Osteocyte (in vitro differentiated cells): ENCODE data around the gene TCAIM. TPM values are rescaled to one million over a fixed set of nuclear protein-coding genes. Genes with fewer than 3 reads are reported as not detected.

ENCODE experiments used
- DNase-seq: peaks from one replicate; pipeline ENCODE4 v3.0.0; 2021; ENCODE audit warnings: mixed read lengths; ENCODE audit not compliant: unreplicated experiment; ENCODE audit errors: extremely low spot score
- H3K27ac Mint-ChIP-seq: one replicate; pipeline ENCODE4 v1.8.0; 2021; ENCODE audit warnings: mild to moderate bottlenecking, mixed read lengths; ENCODE audit not compliant: unreplicated experiment
- H3K27me3 Mint-ChIP-seq: one replicate; pipeline ENCODE4 v1.8.0; 2021; ENCODE audit warnings: mixed read lengths; ENCODE audit not compliant: unreplicated experiment
- H3K36me3 Mint-ChIP-seq: one replicate; pipeline ENCODE4 v1.8.0; 2021; ENCODE audit warnings: mixed read lengths; ENCODE audit not compliant: unreplicated experiment
- H3K4me1 Mint-ChIP-seq: one replicate; pipeline ENCODE4 v1.8.0; 2021; ENCODE audit warnings: mixed read lengths; ENCODE audit not compliant: unreplicated experiment
- H3K4me3 Mint-ChIP-seq: one replicate; pipeline ENCODE4 v1.8.0; 2021; ENCODE audit warnings: mild to moderate bottlenecking, moderate library complexity, mixed read lengths; ENCODE audit not compliant: unreplicated experiment
- H3K9me3 Mint-ChIP-seq: one replicate; pipeline ENCODE4 v1.8.0; 2021; ENCODE audit warnings: mixed read lengths; ENCODE audit not compliant: unreplicated experiment
- CTCF ChIP-seq: fragments of 200-600 bp; sonication (generic); IDR thresholded peaks from 2 replicates; pipeline ENCODE4 v1.5.0; 2021; ENCODE audit warnings: antibody characterized with exemption, mild to moderate bottlenecking, moderate library complexity
- total RNA-seq: library from RNA; stranded (reverse); gene quantifications from 2 replicates; pipeline ENCODE4 v1.2.1, GENCODE V29; 2021

TCAIM gene
- total RNA-seq, 1 donor from 2014 or later: 30.2 TPM

GRCh38 chr3:44434834-44435510 is 96.4 kb downstream of the TCAIM start:
- no peak for DNase-seq
- no peak overlapping the region for H3K4me3 Mint-ChIP-seq
- no peaks in the 10 kb centered on the region for H3K4me1 Mint-ChIP-seq
- H3K9me3 Mint-ChIP-seq: no peaks in the 10 kb centered on the region
- TF ChIP-seq CTCF: no peak
- H3K27ac Mint-ChIP-seq: no peak overlapping the region
- no peaks in the 10 kb centered on the region for H3K27me3 Mint-ChIP-seq
- H3K36me3 Mint-ChIP-seq: peaks cover 4% of the 10 kb centered on the region

DNA sequence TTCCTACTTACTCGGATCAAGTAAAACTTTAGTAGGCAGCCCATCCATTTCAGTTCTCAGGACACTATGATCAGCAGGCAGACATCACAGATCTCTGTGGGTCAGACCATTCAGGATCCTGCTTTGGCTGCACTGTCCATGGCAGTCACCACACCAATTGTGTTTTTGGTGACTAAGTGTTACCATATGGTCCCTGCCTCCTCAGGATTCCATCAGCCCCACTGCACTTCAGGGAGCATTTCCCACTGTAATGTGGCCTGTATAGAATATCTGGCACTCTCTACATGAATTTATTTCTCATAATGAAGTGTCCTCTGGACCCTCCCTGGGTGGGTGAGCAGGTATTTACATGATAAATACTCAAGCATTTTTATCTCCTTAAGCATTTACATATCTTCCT is 97.6 kb downstream of the TCAIM start:
- H3K36me3 Mint-ChIP-seq: peaks cover 4% of the 10 kb centered on the region
- no peaks in the 10 kb centered on the region for H3K4me1 Mint-ChIP-seq
- no peak overlapping the region for H3K4me3 Mint-ChIP-seq
- H3K27ac Mint-ChIP-seq: no peak overlapping the region
- H3K27me3 Mint-ChIP-seq: no peaks in the 10 kb centered on the region
- DNase-seq: no peak
- TF ChIP-seq CTCF: no peak
- H3K9me3 Mint-ChIP-seq: no peaks in the 10 kb centered on the region

- TF ChIP-seq CTCF: no peak
- H3K27ac Mint-ChIP-seq: no peak overlapping the region
- H3K27me3 Mint-ChIP-seq: no peaks in the 10 kb centered on the region
Measured at GRCh38 chr3:44437800-44438199, 99.2 kb downstream of the TCAIM start.

DNA sequence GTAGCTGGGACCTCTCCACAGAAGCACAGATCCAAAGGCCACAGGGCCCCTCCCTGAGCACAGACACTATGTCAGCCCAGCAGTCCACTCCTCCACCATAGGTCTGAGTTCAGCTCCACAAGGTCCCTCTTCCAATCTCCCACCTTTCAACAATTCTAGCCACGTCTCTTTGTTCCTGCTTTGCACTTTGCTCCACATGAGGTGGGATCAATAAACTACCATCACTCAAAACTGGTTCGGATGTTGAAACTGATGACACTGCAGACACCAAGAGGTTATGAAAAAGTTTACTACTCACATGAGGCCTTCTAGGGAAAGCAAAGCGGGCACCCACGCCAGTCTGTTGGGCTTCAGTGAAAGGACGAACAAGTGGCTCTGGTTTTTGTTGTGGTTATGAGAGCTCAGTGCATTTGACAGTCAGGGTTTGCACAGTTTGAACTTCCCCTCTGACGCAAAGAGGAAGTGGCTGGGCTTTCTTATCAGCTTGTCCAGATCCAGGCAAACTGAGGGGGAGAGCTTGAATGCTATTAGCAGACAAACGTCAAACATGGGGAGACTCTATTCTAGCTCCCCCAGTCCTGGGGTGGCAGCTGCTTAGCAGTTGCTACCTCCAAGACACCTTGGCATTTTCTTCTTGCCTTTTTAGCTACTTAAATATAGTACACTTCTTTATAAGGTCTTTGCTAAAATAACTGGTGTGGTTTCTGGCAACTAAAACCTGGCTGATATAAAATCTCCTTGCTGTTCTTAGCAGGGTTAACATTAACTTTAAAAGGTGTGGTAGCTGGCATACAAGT is 101.1 kb downstream of the TCAIM start:
- no peaks in the 10 kb centered on the region for H3K4me1 Mint-ChIP-seq
- no peak overlapping the region for H3K4me3 Mint-ChIP-seq
- H3K27ac Mint-ChIP-seq: no peak overlapping the region
- H3K9me3 Mint-ChIP-seq: no peaks in the 10 kb centered on the region
- TF ChIP-seq CTCF: no peak
- H3K27me3 Mint-ChIP-seq: no peaks in the 10 kb centered on the region
- H3K36me3 Mint-ChIP-seq: peaks cover 19% of the 10 kb centered on the region
- no peak for DNase-seq

More at GRCh38 chr3:44437800-44438199, 99.2 kb downstream of the TCAIM start:
- Mint-ChIP-seq H3K36me3 (peaks cover 14% of the 10 kb centered on the region), H3K9me3 (no peaks in the 10 kb centered on the region), H3K4me1 (no peaks in the 10 kb centered on the region), H3K4me3 (no peak overlapping the region)
- DNase-seq: no peak

GRCh38 chr3:44442596-44443309 is 104.2 kb downstream of the TCAIM start:
- no peaks in the 10 kb centered on the region for H3K27me3 Mint-ChIP-seq
- peaks cover 39% of the 10 kb centered on the region for H3K36me3 Mint-ChIP-seq

More at GRCh38 chr3:44442596-44443309, 104.2 kb downstream of the TCAIM start:
- H3K9me3 Mint-ChIP-seq: peaks cover 11% of the 10 kb centered on the region
- no peaks in the 10 kb centered on the region for H3K4me1 Mint-ChIP-seq
- no peak for DNase-seq
- no peak for TF ChIP-seq CTCF
- no peak overlapping the region for H3K4me3 Mint-ChIP-seq
- H3K27ac Mint-ChIP-seq: no peak overlapping the region
